HEK293 (cell line): ENCODE measurements around the gene OR8B8.

Experiments
- CTCF ChIA-PET: fragments of 350-600 bp; formaldehyde crosslinking; extraction: SDS; loops from one replicate; lab custom pipeline; 2021; ENCODE audit warnings: antibody characterized with exemption; lab: Yijun Ruan, JAX
- POLR2A ChIA-PET: fragments of 300-600 bp; formaldehyde crosslinking; extraction: SDS; loops from one replicate; lab custom pipeline; 2020; ENCODE audit warnings: antibody characterized with exemption, inconsistent platforms; lab: Yijun Ruan, JAX
- H3K27ac ChIP-seq: fragments of 200-500 bp; sonication (Bioruptor generic); 2 replicates; pipeline ENCODE4 v1.5.1; 2014; ENCODE audit warnings: low read depth, low read length, control low read depth, inconsistent platforms; ENCODE audit errors: extremely low read depth
- H3K36me3 ChIP-seq, 2 experiments: fragments of 200-500 bp in 1 of 2; sonication (Bioruptor generic) in 1 of 2; 1 replicate in 1 of 2; 2 replicates in 1 of 2; pipeline ENCODE4 v1.5.1; 2014 to 2017; ENCODE audit warnings: inconsistent platforms in 2 of 2, low read length in 2 of 2; ENCODE audit not compliant: control insufficient read depth in 2 of 2, insufficient read depth in 1 of 2
- H3K4me1 ChIP-seq: fragments of 200-500 bp; sonication (Bioruptor generic); 2 replicates; pipeline ENCODE4 v1.5.1; 2014; ENCODE audit warnings: mild to moderate bottlenecking, low read length, inconsistent platforms; ENCODE audit not compliant: control insufficient read depth, insufficient read depth
- H3K4me3 ChIP-seq: 2 replicates; pipeline ENCODE4 v1.5.1; 2011; ENCODE audit warnings: low read depth, mild to moderate bottlenecking, control low read depth, low read length, moderate library complexity
- H3K9me3 ChIP-seq: fragments of 200-500 bp; sonication (Bioruptor generic); 2 replicates; pipeline ENCODE4 v1.5.1; 2014; ENCODE audit warnings: low read depth, low read length, inconsistent platforms; ENCODE audit not compliant: control insufficient read depth, insufficient read depth
- GLI4 ChIP-seq: fragments of 450-650 bp; formaldehyde crosslinking; IDR thresholded peaks from 2 replicates; pipeline ENCODE4 v1.5.1; 2016; ENCODE audit warnings: missing biosample characterization, missing genetic modification characterization
- SCRT2 ChIP-seq: fragments of 450-650 bp; formaldehyde crosslinking; IDR thresholded peaks from 2 replicates; pipeline ENCODE4 v1.5.1; 2016; ENCODE audit warnings: missing biosample characterization, missing genetic modification characterization
- SP3 ChIP-seq: fragments of 450-650 bp; formaldehyde crosslinking; IDR thresholded peaks from 2 replicates; pipeline ENCODE4 v1.5.1; 2016; ENCODE audit warnings: missing biosample characterization, missing genetic modification characterization
- SP7 ChIP-seq: fragments of 450-650 bp; formaldehyde crosslinking; IDR thresholded peaks from 2 replicates; pipeline ENCODE4 v1.5.1; 2016; ENCODE audit warnings: missing biosample characterization, missing genetic modification characterization
- WT1 ChIP-seq: fragments of 450-650 bp; formaldehyde crosslinking; IDR thresholded peaks from 2 replicates; pipeline ENCODE4 v1.5.1; 2016; ENCODE audit warnings: missing biosample characterization, missing genetic modification characterization
- ZFHX2 ChIP-seq: fragments of 450-650 bp; formaldehyde crosslinking; conservative IDR thresholded peaks from 2 replicates; pipeline ENCODE4 v1.5.1; 2016; ENCODE audit warnings: missing biosample characterization, missing genetic modification characterization
- ZFP41 ChIP-seq: fragments of 450-650 bp; formaldehyde crosslinking; IDR thresholded peaks from 2 replicates; pipeline ENCODE4 v1.5.1; 2016; ENCODE audit warnings: missing biosample characterization, missing genetic modification characterization, borderline replicate concordance
- ZNF121 ChIP-seq: fragments of 450-650 bp; formaldehyde crosslinking; IDR thresholded peaks from 2 replicates; pipeline ENCODE4 v1.5.1; 2016; ENCODE audit warnings: missing biosample characterization, missing genetic modification characterization
- ZNF239 ChIP-seq: fragments of 450-650 bp; formaldehyde crosslinking; IDR thresholded peaks from 2 replicates; pipeline ENCODE4 v1.5.1; 2016; ENCODE audit warnings: missing biosample characterization, missing genetic modification characterization
- ZNF324 ChIP-seq: fragments of 450-650 bp; formaldehyde crosslinking; IDR thresholded peaks from 2 replicates; pipeline ENCODE4 v1.5.1; 2016; ENCODE audit warnings: missing biosample characterization, missing genetic modification characterization
- ZNF530 ChIP-seq: fragments of 450-650 bp; formaldehyde crosslinking; IDR thresholded peaks from 2 replicates; pipeline ENCODE4 v1.5.1; 2016; ENCODE audit warnings: low read depth, missing biosample characterization, missing genetic modification characterization
- ZNF560 ChIP-seq: fragments of 450-650 bp; formaldehyde crosslinking; IDR thresholded peaks from 2 replicates; pipeline ENCODE4 v1.5.1; 2017; ENCODE audit warnings: missing biosample characterization, missing genetic modification characterization, borderline replicate concordance
- ZNF571 ChIP-seq: fragments of 450-650 bp; formaldehyde crosslinking; IDR thresholded peaks from 2 replicates; pipeline ENCODE4 v1.5.0; 2017; ENCODE audit warnings: missing biosample characterization, missing genetic modification characterization
- ZNF76 ChIP-seq: fragments of 450-650 bp; formaldehyde crosslinking; IDR thresholded peaks from 2 replicates; pipeline ENCODE4; 2016; ENCODE audit warnings: low read depth, missing biosample characterization, missing genetic modification characterization, borderline replicate concordance
- ZNF768 ChIP-seq: fragments of 450-650 bp; formaldehyde crosslinking; IDR thresholded peaks from 2 replicates; pipeline ENCODE4 v1.5.1; 2018; ENCODE audit warnings: missing biosample characterization, mild to moderate bottlenecking, missing genetic modification characterization
- ZNF837 ChIP-seq: fragments of 450-650 bp; formaldehyde crosslinking; IDR thresholded peaks from 2 replicates; pipeline ENCODE4 v1.5.1; 2016; ENCODE audit warnings: missing biosample characterization, missing genetic modification characterization
- ZXDB ChIP-seq: fragments of 450-650 bp; formaldehyde crosslinking; IDR thresholded peaks from 2 replicates; pipeline ENCODE4 v1.5.1; 2016; ENCODE audit warnings: missing biosample characterization, missing genetic modification characterization
- TF ChIP-seq, protein P1 (sequence below): fragments of 450-650 bp; formaldehyde crosslinking; IDR thresholded peaks from 2 replicates; pipeline ENCODE4 v1.5.1; 2016; ENCODE audit warnings: missing biosample characterization, missing genetic modification characterization, borderline replicate concordance
- TF ChIP-seq, protein P2 (sequence below): fragments of 450-650 bp; IDR thresholded peaks from 2 replicates; pipeline ENCODE4 v1.5.1; 2018; ENCODE audit warnings: missing biosample characterization, missing genetic modification characterization
- TF ChIP-seq, protein P3 (sequence below): fragments of 450-650 bp; formaldehyde crosslinking; IDR thresholded peaks from 2 replicates; pipeline ENCODE4 v1.5.1; 2016; ENCODE audit warnings: missing biosample characterization, missing genetic modification characterization
- TF ChIP-seq, protein P4 (sequence below): fragments of 450-650 bp; formaldehyde crosslinking; IDR thresholded peaks from 2 replicates; pipeline ENCODE4 v1.5.1; 2016; ENCODE audit warnings: missing biosample characterization, missing genetic modification characterization, borderline replicate concordance

The OR8B8 gene

DNA sequence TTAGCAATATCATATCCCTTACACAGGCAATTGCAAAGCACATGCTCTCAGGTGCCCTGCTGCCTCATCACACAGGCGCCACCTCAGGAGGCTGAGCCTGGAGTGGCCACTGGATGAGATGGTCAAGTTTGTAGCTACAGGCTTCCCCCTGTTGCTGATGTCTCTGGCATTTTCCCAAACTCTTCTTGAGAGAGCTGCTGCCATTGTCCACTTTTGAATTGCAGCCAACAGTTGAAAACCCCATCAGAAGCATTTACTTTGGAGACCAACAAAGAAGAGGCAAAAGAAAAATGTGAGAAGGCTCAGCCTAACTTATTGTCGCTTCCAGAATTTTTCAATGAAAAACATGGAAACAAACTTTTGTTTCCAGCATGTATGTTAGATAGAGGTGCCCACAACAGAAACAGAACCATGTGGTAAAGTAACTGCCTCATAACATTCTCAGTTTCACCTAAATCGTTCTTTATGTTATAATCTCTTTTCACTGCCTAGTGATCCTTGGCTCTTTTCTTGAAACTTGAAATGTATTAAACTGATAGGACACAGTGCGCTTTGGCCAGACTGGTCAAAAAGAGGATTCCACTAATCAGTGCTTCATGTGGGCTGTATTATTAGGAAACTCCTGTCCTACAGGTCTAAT, 47.6 kb upstream of the OR8B8 start (continued):
- TF ChIP-seq, protein P1, sequence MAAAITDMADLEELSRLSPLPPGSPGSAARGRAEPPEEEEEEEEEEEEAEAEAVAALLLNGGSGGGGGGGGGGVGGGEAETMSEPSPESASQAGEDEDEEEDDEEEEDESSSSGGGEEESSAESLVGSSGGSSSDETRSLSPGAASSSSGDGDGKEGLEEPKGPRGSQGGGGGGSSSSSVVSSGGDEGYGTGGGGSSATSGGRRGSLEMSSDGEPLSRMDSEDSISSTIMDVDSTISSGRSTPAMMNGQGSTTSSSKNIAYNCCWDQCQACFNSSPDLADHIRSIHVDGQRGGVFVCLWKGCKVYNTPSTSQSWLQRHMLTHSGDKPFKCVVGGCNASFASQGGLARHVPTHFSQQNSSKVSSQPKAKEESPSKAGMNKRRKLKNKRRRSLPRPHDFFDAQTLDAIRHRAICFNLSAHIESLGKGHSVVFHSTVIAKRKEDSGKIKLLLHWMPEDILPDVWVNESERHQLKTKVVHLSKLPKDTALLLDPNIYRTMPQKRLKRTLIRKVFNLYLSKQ (tag by site-specific recombination) = no peak
- TF ChIP-seq ZNF560 (tag by site-specific recombination) (no peak), ZFP41 (tag by site-specific recombination) (no peak)
- TF ChIP-seq, protein P2, sequence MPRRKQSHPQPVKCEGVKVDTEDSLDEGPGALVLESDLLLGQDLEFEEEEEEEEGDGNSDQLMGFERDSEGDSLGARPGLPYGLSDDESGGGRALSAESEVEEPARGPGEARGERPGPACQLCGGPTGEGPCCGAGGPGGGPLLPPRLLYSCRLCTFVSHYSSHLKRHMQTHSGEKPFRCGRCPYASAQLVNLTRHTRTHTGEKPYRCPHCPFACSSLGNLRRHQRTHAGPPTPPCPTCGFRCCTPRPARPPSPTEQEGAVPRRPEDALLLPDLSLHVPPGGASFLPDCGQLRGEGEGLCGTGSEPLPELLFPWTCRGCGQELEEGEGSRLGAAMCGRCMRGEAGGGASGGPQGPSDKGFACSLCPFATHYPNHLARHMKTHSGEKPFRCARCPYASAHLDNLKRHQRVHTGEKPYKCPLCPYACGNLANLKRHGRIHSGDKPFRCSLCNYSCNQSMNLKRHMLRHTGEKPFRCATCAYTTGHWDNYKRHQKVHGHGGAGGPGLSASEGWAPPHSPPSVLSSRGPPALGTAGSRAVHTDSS (tag by site-specific recombination) = no peak

DNA sequence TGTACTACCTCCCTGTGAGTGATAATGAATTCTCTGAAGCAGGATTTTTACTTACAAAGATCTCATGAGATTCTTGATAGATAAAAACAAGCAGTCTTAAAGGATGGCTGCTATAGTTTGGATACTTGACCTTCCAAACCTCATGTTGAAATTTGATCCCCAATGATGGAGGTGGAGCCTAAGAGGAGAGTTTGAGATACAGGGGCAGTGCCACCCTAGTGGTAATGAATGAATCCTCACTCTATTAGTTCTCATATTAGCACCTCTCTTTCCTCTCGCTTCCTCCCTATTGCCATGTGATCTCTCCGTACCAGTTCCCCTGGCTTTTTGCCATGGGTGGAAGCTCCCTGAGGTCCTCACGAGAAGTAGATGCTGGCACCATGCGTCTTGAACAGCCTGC, 37.9 kb upstream of the OR8B8 start:
- Histone ChIP-seq H3K9me3 (no peaks in the 10 kb centered on the region), H3K36me3 (no peaks in the 10 kb centered on the region), H3K4me1 (no peaks in the 10 kb centered on the region), H3K4me3 (no peak overlapping the region), H3K27ac (no peak overlapping the region)
- ChIA-PET CTCF (interaction anchor here (0.6 kb wide), 1 partner anchor 430 kb away, joined by 3 read pairs; no protein-coding TSS in a partner anchor), POLR2A (no interaction called here)
- TF ChIP-seq ZFHX2 (tag by site-specific recombination) (no peak), SP7 (tag by site-specific recombination) (no peak), ZXDB (tag by site-specific recombination) (no peak), ZNF571 (tag by site-specific recombination) (no peak), SCRT2 (no peak), ZNF76 (no peak), ZNF530 (tag by site-specific recombination) (no peak), ZNF121 (no peak), WT1 (tag by site-specific recombination) (no peak), ZNF239 (tag by site-specific recombination) (no peak), ZNF768 (no peak), ZNF324 (no peak), ZNF837 (tag by site-specific recombination) (no peak), SP3 (tag by site-specific recombination) (no peak), GLI4 (tag by site-specific recombination) (no peak)
- TF ChIP-seq, protein P3, sequence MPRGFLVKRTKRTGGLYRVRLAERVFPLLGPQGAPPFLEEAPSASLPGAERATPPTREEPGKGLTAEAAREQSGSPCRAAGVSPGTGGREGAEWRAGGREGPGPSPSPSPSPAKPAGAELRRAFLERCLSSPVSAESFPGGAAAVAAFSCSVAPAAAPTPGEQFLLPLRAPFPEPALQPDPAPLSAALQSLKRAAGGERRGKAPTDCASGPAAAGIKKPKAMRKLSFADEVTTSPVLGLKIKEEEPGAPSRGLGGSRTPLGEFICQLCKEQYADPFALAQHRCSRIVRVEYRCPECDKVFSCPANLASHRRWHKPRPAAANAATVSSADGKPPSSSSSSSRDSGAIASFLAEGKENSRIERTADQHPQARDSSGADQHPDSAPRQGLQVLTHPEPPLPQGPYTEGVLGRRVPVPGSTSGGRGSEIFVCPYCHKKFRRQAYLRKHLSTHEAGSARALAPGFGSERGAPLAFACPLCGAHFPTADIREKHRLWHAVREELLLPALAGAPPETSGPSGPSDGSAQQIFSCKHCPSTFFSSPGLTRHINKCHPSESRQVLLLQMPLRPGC (tag by site-specific recombination) = no peak
- TF ChIP-seq, protein P4, sequence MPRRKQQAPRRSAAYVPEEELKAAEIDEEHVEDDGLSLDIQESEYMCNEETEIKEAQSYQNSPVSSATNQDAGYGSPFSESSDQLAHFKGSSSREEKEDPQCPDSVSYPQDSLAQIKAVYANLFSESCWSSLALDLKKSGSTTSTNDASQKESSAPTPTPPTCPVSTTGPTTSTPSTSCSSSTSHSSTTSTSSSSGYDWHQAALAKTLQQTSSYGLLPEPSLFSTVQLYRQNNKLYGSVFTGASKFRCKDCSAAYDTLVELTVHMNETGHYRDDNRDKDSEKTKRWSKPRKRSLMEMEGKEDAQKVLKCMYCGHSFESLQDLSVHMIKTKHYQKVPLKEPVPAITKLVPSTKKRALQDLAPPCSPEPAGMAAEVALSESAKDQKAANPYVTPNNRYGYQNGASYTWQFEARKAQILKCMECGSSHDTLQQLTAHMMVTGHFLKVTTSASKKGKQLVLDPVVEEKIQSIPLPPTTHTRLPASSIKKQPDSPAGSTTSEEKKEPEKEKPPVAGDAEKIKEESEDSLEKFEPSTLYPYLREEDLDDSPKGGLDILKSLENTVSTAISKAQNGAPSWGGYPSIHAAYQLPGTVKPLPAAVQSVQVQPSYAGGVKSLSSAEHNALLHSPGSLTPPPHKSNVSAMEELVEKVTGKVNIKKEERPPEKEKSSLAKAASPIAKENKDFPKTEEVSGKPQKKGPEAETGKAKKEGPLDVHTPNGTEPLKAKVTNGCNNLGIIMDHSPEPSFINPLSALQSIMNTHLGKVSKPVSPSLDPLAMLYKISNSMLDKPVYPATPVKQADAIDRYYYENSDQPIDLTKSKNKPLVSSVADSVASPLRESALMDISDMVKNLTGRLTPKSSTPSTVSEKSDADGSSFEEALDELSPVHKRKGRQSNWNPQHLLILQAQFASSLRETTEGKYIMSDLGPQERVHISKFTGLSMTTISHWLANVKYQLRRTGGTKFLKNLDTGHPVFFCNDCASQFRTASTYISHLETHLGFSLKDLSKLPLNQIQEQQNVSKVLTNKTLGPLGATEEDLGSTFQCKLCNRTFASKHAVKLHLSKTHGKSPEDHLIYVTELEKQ (tag by site-specific recombination) = no peak
